Vagina (tissue), 2 donors: ENCODE data around the gene MPRIP. TPM values are rescaled to one million over a fixed set of nuclear protein-coding genes. Genes with fewer than 3 reads are reported as not detected.

Experiments
- DNase-seq, 2 donors: peaks; one replicate each; pipeline ENCODE4 v3.0.0-alpha.2; 2017; ENCODE audit errors: extremely low spot score in 2 of 2
- H3K27ac ChIP-seq: fragments of 200-600 bp; sonication (generic); one replicate; pipeline ENCODE4 v1.5.1; 2019
- H3K27me3 ChIP-seq: fragments of 200-600 bp; sonication (generic); one replicate; pipeline ENCODE4 v1.5.1; 2019
- H3K36me3 ChIP-seq, 2 donors: fragments of 200-600 bp; sonication (generic); one replicate each; pipeline ENCODE4 v1.5.1; 2017 to 2019
- H3K4me1 ChIP-seq: fragments of 200-600 bp; sonication (generic); one replicate; pipeline ENCODE4 v1.5.1; 2019
- H3K4me3 ChIP-seq, 2 donors: fragments of 200-600 bp; sonication (generic); 1 replicate in 1 of 2; 2 replicates in 1 of 2; pipeline ENCODE4 v1.5.1; 2016 to 2019
- H3K9me3 ChIP-seq: fragments of 200-600 bp; sonication (generic); one replicate; pipeline ENCODE4 v1.5.1; 2019
- POLR2A ChIP-seq, 2 donors: fragments of 450-650 bp; IDR thresholded peaks; one replicate each; pipeline ENCODE4 v1.6.1; 2017; ENCODE audit warnings: antibody characterized with exemption in 2 of 2, mild to moderate bottlenecking in 2 of 2, moderate library complexity in 2 of 2
- POLR2AphosphoS5 ChIP-seq, 2 donors: sonication (generic); formaldehyde crosslinking; IDR thresholded peaks; one replicate each; pipeline ENCODE4 v1.9.0; 2017; ENCODE audit warnings: antibody characterized with exemption in 2 of 2, mild to moderate bottlenecking in 2 of 2, low read depth in 1 of 2; ENCODE audit not compliant: insufficient read depth in 1 of 2
- intact Hi-C: fragments of 100-400 bp; cut with DNase I; formaldehyde crosslinking; loops from one replicate; pipeline ENCODE4 v1.15.1; 2023
- total RNA-seq: library from RNA; depleted of rRNA; stranded (reverse); fragments of >200 nt; gene quantifications from one replicate; pipeline ENCODE4 v1.2.3, GENCODE V29; 2016
- TF ChIP-seq, protein P1 (sequence below), 3 experiments: fragments of 450-650 bp in 2 of 3; fragments of 200-600 bp in 1 of 3; sonication (generic) in 1 of 3; IDR thresholded peaks; one replicate each; pipeline ENCODE4 v1.5.1; 2017 to 2019; ENCODE audit warnings: antibody characterized with exemption in 3 of 3, mild to moderate bottlenecking in 2 of 3, moderate library complexity in 2 of 3

The MPRIP gene
- total RNA-seq, 1 donor from 2014 or later, result 202 TPM

DNA sequence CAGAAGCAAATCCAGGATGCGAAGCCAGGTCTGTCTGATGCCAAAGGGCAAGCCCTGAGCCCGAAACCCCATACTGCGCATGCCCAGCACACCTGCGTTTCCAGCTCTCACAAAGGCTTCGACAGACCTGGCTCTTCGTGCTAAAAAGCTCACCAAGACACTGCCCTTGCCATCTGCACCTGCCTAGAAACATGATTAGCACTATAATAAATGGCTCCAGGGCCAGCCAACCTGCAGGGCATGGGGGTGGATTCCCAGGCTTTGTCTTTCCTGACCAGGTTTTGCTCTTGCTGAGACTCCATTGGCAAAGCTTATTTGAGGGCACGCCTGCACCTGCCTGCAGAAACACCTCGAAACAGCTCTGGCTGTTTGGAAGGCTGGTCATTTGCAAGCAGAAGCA is 178.3 kb downstream of the MPRIP start:
- intact Hi-C loops, result no loop called here
- no peak for TF ChIP-seq POLR2AphosphoS5 (IDR thresholded peaks at IDR 0.05; ENCODE audit: insufficient read depth in 1 of 2, low read depth in 1 of 2)
- TF ChIP-seq, protein P1, sequence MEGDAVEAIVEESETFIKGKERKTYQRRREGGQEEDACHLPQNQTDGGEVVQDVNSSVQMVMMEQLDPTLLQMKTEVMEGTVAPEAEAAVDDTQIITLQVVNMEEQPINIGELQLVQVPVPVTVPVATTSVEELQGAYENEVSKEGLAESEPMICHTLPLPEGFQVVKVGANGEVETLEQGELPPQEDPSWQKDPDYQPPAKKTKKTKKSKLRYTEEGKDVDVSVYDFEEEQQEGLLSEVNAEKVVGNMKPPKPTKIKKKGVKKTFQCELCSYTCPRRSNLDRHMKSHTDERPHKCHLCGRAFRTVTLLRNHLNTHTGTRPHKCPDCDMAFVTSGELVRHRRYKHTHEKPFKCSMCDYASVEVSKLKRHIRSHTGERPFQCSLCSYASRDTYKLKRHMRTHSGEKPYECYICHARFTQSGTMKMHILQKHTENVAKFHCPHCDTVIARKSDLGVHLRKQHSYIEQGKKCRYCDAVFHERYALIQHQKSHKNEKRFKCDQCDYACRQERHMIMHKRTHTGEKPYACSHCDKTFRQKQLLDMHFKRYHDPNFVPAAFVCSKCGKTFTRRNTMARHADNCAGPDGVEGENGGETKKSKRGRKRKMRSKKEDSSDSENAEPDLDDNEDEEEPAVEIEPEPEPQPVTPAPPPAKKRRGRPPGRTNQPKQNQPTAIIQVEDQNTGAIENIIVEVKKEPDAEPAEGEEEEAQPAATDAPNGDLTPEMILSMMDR (IDR thresholded peaks at IDR 0.05), result no peak
- TF ChIP-seq POLR2A (IDR thresholded peaks at IDR 0.05), result no peak
- Histone ChIP-seq H3K9me3 (no peaks in the 10 kb centered on the region), H3K27ac (no peak overlapping the region), H3K4me3 (no peak overlapping the region), H3K27me3 (no peaks in the 10 kb centered on the region), H3K4me1 (no peaks in the 10 kb centered on the region), H3K36me3 (peaks cover 0 to 95% of the 10 kb centered on the region in 2 donors)
- DNase-seq, result no peak

DNA sequence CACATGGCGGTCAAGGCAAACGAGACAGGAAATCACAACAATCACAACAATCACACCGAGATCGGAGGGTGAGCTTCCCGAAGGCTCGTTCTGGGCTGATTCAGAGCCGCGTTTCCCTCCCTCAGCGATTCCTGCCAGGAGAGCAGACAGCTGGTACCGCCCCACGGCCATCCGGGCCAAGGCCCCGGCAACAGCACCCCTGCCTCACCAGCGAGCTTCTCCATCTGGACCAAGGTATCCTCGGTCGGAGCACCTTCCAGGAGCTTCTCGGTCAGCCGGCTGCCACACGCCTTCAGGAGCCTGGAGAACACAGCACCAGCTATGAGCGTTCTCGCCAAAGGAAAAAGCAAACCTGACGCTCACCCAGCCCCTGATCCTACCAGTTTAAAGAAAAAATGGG is 179.1 kb downstream of the MPRIP start:
- Histone ChIP-seq H3K27ac (no peak overlapping the region), H3K4me3 (no peak overlapping the region), H3K4me1 (no peaks in the 10 kb centered on the region), H3K27me3 (no peaks in the 10 kb centered on the region), H3K36me3 (peaks cover 0 to 95% of the 10 kb centered on the region in 2 donors), H3K9me3 (no peaks in the 10 kb centered on the region)
- TF ChIP-seq POLR2A (IDR thresholded peaks at IDR 0.05) (no peak), POLR2AphosphoS5 (IDR thresholded peaks at IDR 0.05; ENCODE audit: insufficient read depth in 1 of 2, low read depth in 1 of 2) (no peak)
- TF ChIP-seq, protein P1 (IDR thresholded peaks at IDR 0.05), result no peak
- intact Hi-C loops, result no loop called here
- DNase-seq, result no peak

DNA sequence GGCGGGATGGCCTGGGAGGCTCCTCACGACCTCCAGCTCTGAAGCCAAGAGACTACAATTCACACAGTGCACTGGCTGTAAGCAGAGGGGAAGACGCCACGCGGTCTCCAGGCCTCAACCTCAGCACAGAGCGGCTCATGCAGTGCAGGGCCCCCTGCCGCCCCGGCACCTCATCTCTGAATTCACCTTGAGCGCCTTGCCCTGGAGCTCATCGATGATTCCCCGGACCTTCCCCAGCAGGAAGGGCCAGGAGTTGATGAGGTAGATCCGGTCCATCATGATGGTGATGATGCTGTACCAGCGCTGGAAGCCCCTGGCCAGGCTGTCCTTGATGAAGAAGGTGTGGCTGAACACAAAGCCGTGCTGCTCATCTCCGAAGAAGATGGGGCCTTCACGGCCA is 181.5 kb downstream of the MPRIP start:
- H3K4me1 ChIP-seq, result no peaks in the 10 kb centered on the region
- no peaks in the 10 kb centered on the region for H3K27me3 ChIP-seq
- TF ChIP-seq POLR2A (IDR thresholded peaks at IDR 0.05) (no peak), POLR2AphosphoS5 (IDR thresholded peaks at IDR 0.05; ENCODE audit: insufficient read depth in 1 of 2, low read depth in 1 of 2) (no peak)
- TF ChIP-seq, protein P1 (IDR thresholded peaks at IDR 0.05), result no peak
- peaks cover 0 to 96% of the 10 kb centered on the region in 2 donors for H3K36me3 ChIP-seq
- no peaks in the 10 kb centered on the region for H3K9me3 ChIP-seq
- H3K27ac ChIP-seq, result no peak overlapping the region
- intact Hi-C loops, result no loop called here
- no peak for DNase-seq
- no peak overlapping the region for H3K4me3 ChIP-seq

DNA sequence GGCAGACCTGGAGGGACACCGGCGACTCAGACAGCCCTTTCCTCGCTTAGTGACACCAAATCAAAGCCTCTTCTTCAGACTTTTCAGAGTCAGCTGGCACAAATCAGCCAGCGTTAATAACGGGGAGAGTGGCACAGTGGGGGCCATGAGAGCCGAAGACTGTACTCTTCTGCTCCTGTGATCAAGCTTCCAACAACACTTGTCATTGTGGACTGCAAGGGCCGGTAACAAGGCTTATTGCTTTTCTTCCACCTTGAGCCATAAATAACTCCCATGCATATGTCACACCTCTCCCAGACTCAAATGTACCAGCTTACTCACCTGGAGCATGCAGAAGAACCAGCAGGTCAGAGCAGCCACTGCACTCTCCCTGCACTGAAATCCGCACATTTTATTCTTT is 181.9 kb downstream of the MPRIP start:
- H3K36me3 ChIP-seq, result peaks cover 0 to 96% of the 10 kb centered on the region in 2 donors
- no peak overlapping the region for H3K27ac ChIP-seq
- H3K9me3 ChIP-seq, result no peaks in the 10 kb centered on the region
- DNase-seq, result no peak
- H3K4me1 ChIP-seq, result no peaks in the 10 kb centered on the region
- intact Hi-C loops, result no loop called here
- TF ChIP-seq, protein P1 (IDR thresholded peaks at IDR 0.05), result no peak
- TF ChIP-seq POLR2A (IDR thresholded peaks at IDR 0.05) (no peak), POLR2AphosphoS5 (IDR thresholded peaks at IDR 0.05; ENCODE audit: insufficient read depth in 1 of 2, low read depth in 1 of 2) (no peak)
- no peak overlapping the region for H3K4me3 ChIP-seq
- H3K27me3 ChIP-seq, result no peaks in the 10 kb centered on the region

DNA sequence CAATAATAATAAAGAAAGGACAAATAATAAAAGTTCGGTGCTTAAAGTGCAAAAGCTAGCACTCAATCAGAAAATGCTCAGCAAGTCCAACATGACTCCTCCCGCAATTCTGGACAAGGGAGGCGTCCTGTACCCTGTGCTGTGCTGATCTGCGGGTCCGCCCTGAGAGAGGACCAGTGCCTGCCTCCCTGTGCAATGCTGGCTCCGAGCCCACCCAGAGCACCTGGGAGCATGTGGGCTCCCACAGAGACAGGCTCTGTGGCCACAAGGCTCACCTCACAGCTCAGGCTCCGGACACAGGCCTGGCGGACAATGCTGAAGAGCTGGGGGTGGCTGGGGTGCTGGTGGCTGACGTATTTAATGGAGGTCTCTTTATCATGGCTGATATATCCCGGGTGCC is 183.6 kb downstream of the MPRIP start:
- DNase-seq, result no peak
- Histone ChIP-seq H3K36me3 (peaks cover 0 to 97% of the 10 kb centered on the region in 2 donors), H3K9me3 (no peaks in the 10 kb centered on the region), H3K4me1 (no peaks in the 10 kb centered on the region), H3K4me3 (no peak overlapping the region), H3K27me3 (no peaks in the 10 kb centered on the region), H3K27ac (no peak overlapping the region)
- intact Hi-C loops, result no loop called here
- TF ChIP-seq, protein P1 (IDR thresholded peaks at IDR 0.05), result no peak
- TF ChIP-seq POLR2AphosphoS5 (IDR thresholded peaks at IDR 0.05; ENCODE audit: insufficient read depth in 1 of 2, low read depth in 1 of 2) (no peak), POLR2A (IDR thresholded peaks at IDR 0.05) (no peak)
